Ishikawa (cell line): ENCODE results near the gene IRAK2.

Experiments used
- CEBPB ChIP-seq: IDR thresholded peaks from 2 replicates; pipeline ENCODE4 v1.6.1; 2012
- EP300 ChIP-seq: IDR thresholded peaks from 2 replicates; pipeline ENCODE4 v1.6.1; 2012; ENCODE audit warnings: borderline replicate concordance
- FOXM1 ChIP-seq: IDR thresholded peaks from 2 replicates; pipeline ENCODE4 v1.6.1; 2012; ENCODE audit warnings: low read depth, borderline replicate concordance
- NFIC ChIP-seq: IDR thresholded peaks from 2 replicates; pipeline ENCODE4 v1.6.1; 2012
- RAD21 ChIP-seq: IDR thresholded peaks from 2 replicates; pipeline ENCODE4 v1.6.1; 2012; ENCODE audit warnings: low read depth
- REST ChIP-seq: IDR thresholded peaks from 2 replicates; pipeline ENCODE4 v1.6.1; 2012; ENCODE audit warnings: low read depth, mild to moderate bottlenecking
- TAF1 ChIP-seq: IDR thresholded peaks from 2 replicates; pipeline ENCODE4 v1.6.1; 2012; ENCODE audit warnings: low read depth, mild to moderate bottlenecking
- TEAD4 ChIP-seq: IDR thresholded peaks from 2 replicates; pipeline ENCODE4 v1.6.1; 2012
- USF1 ChIP-seq: IDR thresholded peaks from 2 replicates; pipeline ENCODE4 v1.6.1; 2012
- YY1 ChIP-seq: IDR thresholded peaks from 2 replicates; pipeline ENCODE4 v1.6.1; 2012; ENCODE audit warnings: low read depth
- ZBTB7A ChIP-seq: IDR thresholded peaks from 2 replicates; pipeline ENCODE4 v1.6.1; 2012; ENCODE audit warnings: low read depth

GRCh38 chr3:10279384-10280176 lies 114.9 kb downstream of the IRAK2 start:
- TF ChIP-seq CEBPB (no peak), TAF1 (no peak), REST (no peak), EP300 (no peak), TEAD4 (no peak), RAD21 (no peak), YY1 (no peak), FOXM1 (no peak), ZBTB7A (no peak), USF1 (no peak), NFIC (no peak)
